ENCODE measurements around the gene ATP1A2. TPM values are rescaled to one million over a fixed set of nuclear protein-coding genes. Genes with fewer than 3 reads are reported as not detected.

The ATP1A2 gene
- total RNA-seq, 1 donor from 2014 or later = not detected

DNA sequence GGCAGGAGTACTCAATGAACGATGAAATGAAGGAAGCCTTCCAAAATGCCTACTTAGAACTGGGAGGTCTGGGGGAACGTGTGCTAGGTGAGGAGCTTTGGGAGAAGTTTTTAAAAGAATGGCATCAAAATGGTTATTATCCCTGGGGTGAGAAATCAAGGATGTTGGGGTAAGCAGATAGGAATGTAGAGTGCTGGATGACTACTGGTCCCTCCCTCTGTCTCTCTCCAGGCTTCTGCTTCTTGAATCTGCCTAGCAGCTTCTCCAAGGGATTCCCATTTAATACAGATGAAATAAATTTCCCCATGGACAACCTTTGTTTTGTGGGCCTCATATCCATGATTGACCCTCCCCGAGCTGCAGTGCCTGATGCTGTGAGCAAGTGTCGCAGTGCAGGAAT is 55.8 kb downstream of the ATP1A2 start:
- no peak for DNase-seq (ENCODE audit: low read depth in 2 of 2)

DNA sequence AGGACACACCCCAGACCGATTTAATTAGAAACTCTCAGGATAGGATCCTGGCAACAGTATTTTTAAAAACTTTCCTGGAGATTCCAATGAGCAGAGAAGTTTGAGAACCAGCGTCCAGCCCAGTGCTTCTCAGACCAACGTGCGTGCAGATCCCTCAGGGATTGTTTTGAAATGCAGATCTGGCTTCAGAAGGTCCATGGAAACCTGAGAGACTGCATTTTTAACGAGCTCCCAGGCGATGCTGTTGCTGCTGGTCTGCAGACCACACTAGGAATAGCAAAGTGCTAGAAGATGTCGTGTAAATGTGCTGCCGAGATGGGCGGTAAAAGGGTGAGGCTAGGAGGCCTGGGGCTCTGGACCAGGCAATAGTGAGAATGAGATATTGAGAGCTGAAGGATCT is 56.4 kb downstream of the ATP1A2 start:
- DNase-seq (ENCODE audit: low read depth in 2 of 2) = no peak

DNA sequence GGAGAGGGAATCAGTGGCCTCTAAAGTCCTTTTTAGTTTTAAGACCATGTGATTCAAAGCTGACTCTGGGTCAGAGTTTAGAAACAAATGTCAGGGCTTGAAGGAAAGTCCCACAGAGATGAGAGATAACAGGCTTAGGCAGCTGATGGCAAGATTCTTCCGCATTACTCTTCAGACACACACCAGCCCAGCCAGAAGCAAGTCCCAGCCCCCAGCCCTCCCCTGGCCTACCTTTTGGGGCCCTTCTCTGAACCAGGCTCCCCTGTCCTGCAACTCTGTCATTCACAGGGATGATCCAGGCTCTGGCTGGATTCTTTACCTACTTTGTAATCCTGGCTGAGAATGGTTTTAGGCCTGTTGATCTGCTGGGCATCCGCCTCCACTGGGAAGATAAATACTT is 61.7 kb downstream of the ATP1A2 start:
- no peak for DNase-seq (ENCODE audit: low read depth in 2 of 2)

DNA sequence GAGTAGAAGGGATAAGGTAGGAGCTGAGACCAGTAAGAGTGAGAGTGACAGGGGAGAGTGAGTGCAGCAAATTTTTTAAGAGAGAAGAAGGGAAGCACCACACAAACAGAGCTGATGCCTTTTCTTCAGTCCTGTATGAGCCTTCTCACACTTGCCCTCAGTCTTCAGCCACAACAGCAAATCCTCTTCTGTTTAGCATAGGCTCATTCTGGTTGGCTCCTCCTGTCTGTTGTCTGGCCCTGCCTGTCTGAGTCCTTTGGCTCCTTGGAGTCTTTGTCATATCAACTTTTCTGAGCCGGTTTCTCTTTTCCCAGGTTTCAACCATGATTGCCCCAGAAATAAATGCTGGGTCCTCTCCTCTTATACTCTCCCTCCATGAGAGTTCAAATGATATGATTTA is 62.1 kb downstream of the ATP1A2 start:
- DNase-seq (ENCODE audit: low read depth in 2 of 2) = no peak

DNA sequence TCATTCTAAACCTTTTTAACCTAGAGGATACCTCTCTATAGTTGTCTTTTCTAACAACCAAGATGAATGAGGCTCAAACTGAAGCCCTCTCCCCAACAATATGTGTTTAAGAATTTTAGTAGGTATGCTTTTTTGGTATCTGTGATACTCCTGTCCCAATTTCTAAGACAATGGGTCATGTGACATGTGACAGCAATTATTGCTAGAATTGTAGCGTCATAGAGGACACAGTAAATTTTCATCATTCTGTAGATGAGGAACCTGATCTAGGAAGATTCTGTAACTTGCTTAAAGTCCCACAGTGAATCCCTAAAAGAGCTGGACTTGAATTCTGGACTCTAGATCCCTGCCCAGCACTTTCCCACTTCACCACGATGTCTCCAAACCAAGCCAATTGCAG is 63.2 kb downstream of the ATP1A2 start:
- DNase-seq (ENCODE audit: low read depth in 2 of 2) = no peak

DNA sequence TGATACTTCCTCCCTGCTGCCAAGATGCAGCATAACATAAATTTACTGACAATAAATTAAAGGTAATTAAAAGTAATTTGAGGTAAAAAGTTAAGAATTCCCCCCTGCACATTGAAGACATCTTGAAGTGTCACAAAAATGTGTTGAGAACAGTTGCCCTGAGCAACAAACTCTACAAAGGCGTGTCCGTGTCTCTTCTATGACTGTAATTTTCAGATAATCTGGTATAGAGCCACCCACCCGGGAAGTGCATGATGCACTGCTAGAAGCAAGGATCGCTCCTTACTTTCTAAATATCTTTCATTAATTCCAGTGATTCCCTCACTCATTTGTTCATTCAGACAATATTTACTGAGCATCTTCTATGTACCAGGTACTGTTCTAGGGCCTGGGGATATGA is 63.8 kb downstream of the ATP1A2 start:
- no peak for DNase-seq (ENCODE audit: low read depth in 2 of 2)

DNA sequence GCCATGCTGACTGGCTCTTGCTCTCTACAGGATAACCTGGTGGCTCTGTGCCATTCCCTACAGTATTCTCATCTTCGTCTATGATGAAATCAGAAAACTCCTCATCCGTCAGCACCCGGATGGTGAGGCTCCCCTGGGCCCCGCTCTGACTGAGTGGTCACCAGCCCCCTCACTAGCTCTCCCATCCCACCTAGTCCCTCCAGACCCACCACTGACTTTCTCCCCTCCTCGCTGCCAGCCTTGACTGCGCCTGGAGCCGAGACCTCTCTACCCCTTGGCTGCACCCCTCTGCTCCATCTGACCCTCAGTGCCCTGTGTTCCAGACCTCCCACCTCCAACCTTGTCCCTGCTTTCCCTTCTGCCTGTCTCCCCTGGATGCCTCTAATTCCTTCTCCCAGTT is 70.7 kb downstream of the ATP1A2 start:
- DNase-seq (ENCODE audit: low read depth in 2 of 2) = no peak

DNA sequence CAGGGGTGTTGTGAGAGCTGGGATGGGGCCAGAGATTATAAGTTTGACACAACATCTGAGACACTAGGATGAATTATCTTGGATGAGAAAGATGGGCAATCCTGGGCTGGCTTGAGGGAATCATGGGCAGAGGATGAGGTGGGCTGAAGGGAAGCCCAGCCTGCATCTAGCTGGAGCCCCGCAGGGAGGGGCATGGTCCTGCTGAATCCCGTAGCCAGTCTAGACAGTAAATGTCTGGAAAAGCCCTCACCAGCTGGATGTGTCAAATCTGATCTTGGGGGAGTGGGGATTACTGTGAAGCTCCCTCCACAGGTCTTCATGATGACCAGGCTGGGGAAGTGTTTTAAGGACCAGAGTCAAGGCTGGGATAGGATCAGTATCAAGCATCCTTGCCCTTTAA is 71.2 kb downstream of the ATP1A2 start:
- no peak for DNase-seq (ENCODE audit: low read depth in 2 of 2)

DNA sequence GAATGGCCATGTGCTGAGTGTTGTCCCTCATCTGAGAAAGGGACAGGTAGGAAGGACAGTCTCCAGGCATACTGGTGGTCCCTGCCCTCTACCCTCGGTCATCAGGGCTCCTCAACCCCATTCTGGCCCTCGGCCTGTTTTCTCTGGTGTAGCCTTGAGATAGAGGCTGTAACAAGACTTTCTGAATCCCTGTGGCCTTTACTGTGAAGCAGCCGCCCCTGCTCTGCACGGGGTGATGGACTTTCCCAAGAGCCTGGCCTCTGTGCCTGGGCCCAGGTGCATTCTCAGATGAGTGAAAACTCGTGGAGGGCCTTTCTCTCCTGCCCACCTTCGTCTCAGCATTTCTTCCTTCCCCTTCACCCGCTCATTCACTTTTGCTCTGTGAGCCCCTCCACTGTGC is 71.8 kb downstream of the ATP1A2 start:
- DNase-seq (ENCODE audit: low read depth in 2 of 2) = no peak

DNA sequence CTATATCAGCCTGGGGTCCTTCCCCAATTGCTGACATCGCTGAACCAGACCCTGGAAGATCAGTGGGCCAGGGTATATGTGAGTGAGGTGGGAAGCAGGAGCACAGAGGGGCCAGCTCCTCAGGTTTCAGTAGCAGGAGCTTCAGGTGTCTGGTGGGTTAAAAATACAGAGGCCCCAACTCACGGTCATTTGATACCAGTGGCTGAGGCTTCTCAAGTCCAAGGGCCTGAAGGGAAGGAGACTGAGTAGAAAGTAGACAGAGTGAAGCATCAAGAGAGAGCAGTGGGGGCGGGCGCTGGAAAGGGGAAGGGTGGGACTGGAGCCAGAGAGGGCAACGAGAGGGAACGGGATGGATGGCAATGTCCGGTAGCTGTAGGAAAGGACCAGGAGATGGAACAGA is 72.8 kb downstream of the ATP1A2 start:
- DNase-seq (ENCODE audit: low read depth in 2 of 2) = no peak

DNA sequence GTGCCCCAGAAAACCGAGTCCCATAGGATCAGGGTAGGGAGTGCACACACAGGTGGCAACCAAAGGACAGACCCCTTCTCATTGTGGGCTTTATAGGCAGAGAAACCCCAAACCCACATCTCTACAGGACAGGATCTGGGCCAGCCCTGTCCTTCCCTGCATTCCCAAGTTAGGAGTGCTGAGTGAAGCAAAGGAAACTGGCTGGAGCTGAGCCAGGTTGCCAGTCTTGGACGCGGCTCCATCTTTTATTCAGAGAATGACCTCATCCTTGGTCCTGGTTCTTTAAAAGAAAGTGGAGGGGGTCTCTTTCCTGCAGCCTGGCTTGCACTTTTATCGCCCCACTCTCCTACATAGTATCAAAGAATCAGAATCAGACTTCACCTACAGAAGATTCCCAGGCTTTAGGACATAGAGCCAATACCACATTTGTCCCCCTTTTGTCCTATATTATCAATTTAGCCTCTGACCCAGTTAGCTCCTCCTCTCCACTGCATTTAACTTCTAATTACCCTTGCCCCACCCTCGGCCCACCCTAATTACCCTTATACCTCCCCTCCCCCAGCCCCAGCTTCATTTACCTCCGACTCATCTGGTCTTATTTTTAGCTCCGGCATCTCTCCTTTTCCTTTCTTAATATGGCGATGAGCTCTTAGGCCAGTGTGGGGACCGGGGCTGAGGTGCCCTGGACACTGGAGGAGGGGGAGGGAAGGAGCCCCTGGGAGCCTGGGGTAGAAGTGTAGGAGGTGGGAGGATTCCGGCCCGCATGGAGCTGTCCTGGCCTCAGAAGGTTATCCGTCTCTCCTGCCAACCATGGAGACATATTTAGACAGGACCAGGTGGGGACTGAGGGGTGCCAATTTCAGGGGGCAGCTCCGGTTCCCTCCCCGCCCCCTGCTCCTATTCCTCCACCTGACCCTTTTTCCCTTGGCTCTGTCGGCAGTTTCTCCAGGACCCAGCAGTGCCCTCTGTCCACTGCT is 74.4 kb downstream of the ATP1A2 start, which contains the start of gene CASQ1:
CASQ1 (plus strand) TSS at position 927 of the 977 bp plus-strand sequence. CDS start 177 bp downstream, outside the sequence.
- peak in 1 of 2 donors; percentile 53 for DNase-seq (ENCODE audit: low read depth in 2 of 2)

DNA sequence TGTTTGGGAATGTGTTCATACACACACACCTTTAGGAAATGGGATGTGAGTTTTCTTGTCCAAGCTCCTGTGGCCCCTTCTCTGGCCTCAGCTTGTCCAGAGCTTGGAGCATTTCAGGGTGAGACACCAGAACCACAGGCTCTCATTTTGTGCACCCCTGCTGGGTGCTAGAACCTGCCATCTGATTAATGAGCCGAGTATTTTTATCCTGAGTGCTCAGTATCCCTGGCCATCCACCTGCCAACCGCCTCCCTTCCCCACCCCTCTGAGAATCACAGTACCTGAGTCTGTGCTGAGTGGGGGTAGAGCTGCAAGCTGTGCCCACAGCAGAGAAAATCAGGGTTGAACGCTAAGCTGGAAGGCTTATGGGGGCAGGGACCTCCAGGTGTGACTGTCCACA is 76.2 kb downstream of the ATP1A2 start:
- no peak for DNase-seq (ENCODE audit: low read depth in 2 of 2)

DNA sequence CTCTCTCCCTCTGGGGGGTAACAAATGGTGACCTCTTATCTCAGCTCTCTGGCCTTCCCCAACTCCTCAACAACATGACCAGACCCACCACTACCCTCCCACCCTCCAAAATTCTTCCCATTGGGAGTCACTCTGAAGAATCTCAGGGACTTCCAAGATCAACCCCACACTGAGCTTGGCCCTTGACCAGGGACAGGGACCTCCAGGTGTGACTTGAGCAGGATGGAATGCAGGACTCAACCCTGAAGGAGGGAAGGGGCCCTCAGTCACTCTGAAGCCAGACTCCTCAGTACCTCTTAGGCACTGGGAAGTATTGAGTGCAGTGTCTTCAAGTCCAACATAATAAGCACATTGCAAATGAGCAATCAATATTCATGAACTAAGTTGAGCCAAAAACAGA is 76.7 kb downstream of the ATP1A2 start:
- no peak for DNase-seq (ENCODE audit: low read depth in 2 of 2)

Other genes starting within 250 kb of the ATP1A2 start
- under 0.01 and 0.22 TPM in 2 replicates for gene CFAP45, start 215.6 kb upstream of the ATP1A2 start, total RNA-seq
- gene TAGLN2, start 190.3 kb upstream of the ATP1A2 start, total RNA-seq = 59.1 and 165 TPM in 2 replicates
- gene IGSF9, start 170.1 kb upstream of the ATP1A2 start, total RNA-seq = under 0.01 TPM in 1 of 2 replicates, not detected in the other
- not detected in 2 replicates for gene SLAMF9, start 161.5 kb upstream of the ATP1A2 start, total RNA-seq
- 2.2 and 3.4 TPM in 2 replicates for gene PIGM, start 83.8 kb upstream of the ATP1A2 start, total RNA-seq
- not detected in 2 replicates for gene KCNJ10, start 45.6 kb upstream of the ATP1A2 start, total RNA-seq
- not detected in 2 replicates for gene KCNJ9, start 34.2 kb upstream of the ATP1A2 start, total RNA-seq
- 4.6 and 10.3 TPM in 2 replicates for gene IGSF8, start 17.1 kb upstream of the ATP1A2 start, total RNA-seq
- gene ATP1A4, start 35.8 kb downstream of the ATP1A2 start, total RNA-seq = not detected in 2 replicates
- not detected in 2 replicates for gene CASQ1, start 74.8 kb downstream of the ATP1A2 start, total RNA-seq
- 36.2 and 60.7 TPM in 2 replicates for gene PEA15, start 89.6 kb downstream of the ATP1A2 start, total RNA-seq
- 46.6 and 51.6 TPM in 2 replicates for gene DCAF8, start 146.8 kb downstream of the ATP1A2 start, total RNA-seq
- 20.3 and 28.4 TPM in 2 replicates for gene PEX19, start 169.4 kb downstream of the ATP1A2 start, total RNA-seq
- gene COPA, start 227.5 kb downstream of the ATP1A2 start, total RNA-seq = 206 and 209 TPM in 2 replicates
- gene NCSTN, start 227.6 kb downstream of the ATP1A2 start, total RNA-seq = 42.1 and 57.3 TPM in 2 replicates

Measured in lung microvascular endothelial cell (primary cell).